ENCODE data around the gene SDHB. TPM values are rescaled to one million over a fixed set of nuclear protein-coding genes. Genes with fewer than 3 reads are reported as not detected.
A peak's percentile ranks its signal among the peaks of the same experiment; 100 is the strongest.

Gene SDHB
- total RNA-seq, 2 donors from 2014 or later = 82.9 to 137 TPM

- H3K36me3 Mint-ChIP-seq (ENCODE audit: low read depth) = no peaks in the 10 kb centered on the region
- H3K27ac Mint-ChIP-seq = no peak overlapping the region
- no peaks in the 10 kb centered on the region for H3K4me1 Mint-ChIP-seq
- no peak for ATAC-seq (replicated peaks)
- H3K4me3 Mint-ChIP-seq = no peak overlapping the region
- peaks cover 13% of the 10 kb centered on the region for H3K27me3 Mint-ChIP-seq
- no peaks in the 10 kb centered on the region for H3K9me3 Mint-ChIP-seq
Observed at GRCh38 chr1:17084787-17085186, 31.0 kb upstream of the SDHB start.

- Mint-ChIP-seq H3K36me3 (ENCODE audit: low read depth) (no peaks in the 10 kb centered on the region), H3K4me1 (no peaks in the 10 kb centered on the region), H3K27me3 (peaks cover 9% of the 10 kb centered on the region), H3K4me3 (no peak overlapping the region), H3K27ac (no peak overlapping the region), H3K9me3 (no peaks in the 10 kb centered on the region)
- ATAC-seq (replicated peaks) = no peak
Observed at GRCh38 chr1:17082761-17083160, 28.9 kb upstream of the SDHB start.

GRCh38 chr1:17081439-17081838 is 27.6 kb upstream of the SDHB start:
- ATAC-seq (replicated peaks) = no peak
- no peak overlapping the region for H3K4me3 Mint-ChIP-seq
- H3K36me3 Mint-ChIP-seq (ENCODE audit: low read depth) = no peaks in the 10 kb centered on the region
- peaks cover 8% of the 10 kb centered on the region for H3K27me3 Mint-ChIP-seq
- no peaks in the 10 kb centered on the region for H3K4me1 Mint-ChIP-seq
- no peak overlapping the region for H3K27ac Mint-ChIP-seq
- H3K9me3 Mint-ChIP-seq = no peaks in the 10 kb centered on the region

- ATAC-seq (replicated peaks) = no peak
- H3K4me1 Mint-ChIP-seq = no peaks in the 10 kb centered on the region
- no peaks in the 10 kb centered on the region for H3K36me3 Mint-ChIP-seq (ENCODE audit: low read depth)
- H3K27me3 Mint-ChIP-seq = peaks cover 8% of the 10 kb centered on the region
- no peak overlapping the region for H3K27ac Mint-ChIP-seq
- no peak overlapping the region for H3K4me3 Mint-ChIP-seq
- no peaks in the 10 kb centered on the region for H3K9me3 Mint-ChIP-seq
Observed at GRCh38 chr1:17080880-17081279, 27.0 kb upstream of the SDHB start.

GRCh38 chr1:17080085-17080759 is 26.4 kb upstream of the SDHB start:
- no peaks in the 10 kb centered on the region for H3K36me3 Mint-ChIP-seq (ENCODE audit: low read depth)
- no peak overlapping the region for H3K4me3 Mint-ChIP-seq
- no peak for ATAC-seq (replicated peaks)
- H3K4me1 Mint-ChIP-seq = no peaks in the 10 kb centered on the region
- H3K27me3 Mint-ChIP-seq = peaks cover 8% of the 10 kb centered on the region
- no peak overlapping the region for H3K27ac Mint-ChIP-seq
- no peaks in the 10 kb centered on the region for H3K9me3 Mint-ChIP-seq

GRCh38 chr1:17078991-17079868 is 25.4 kb upstream of the SDHB start:
- ATAC-seq (replicated peaks) = no peak
- Mint-ChIP-seq H3K36me3 (ENCODE audit: low read depth) (no peaks in the 10 kb centered on the region), H3K4me1 (no peaks in the 10 kb centered on the region), H3K27ac (no peak overlapping the region), H3K4me3 (no peak overlapping the region), H3K27me3 (no peaks in the 10 kb centered on the region), H3K9me3 (no peaks in the 10 kb centered on the region)

- H3K4me1 Mint-ChIP-seq = no peaks in the 10 kb centered on the region
- no peaks in the 10 kb centered on the region for H3K36me3 Mint-ChIP-seq (ENCODE audit: low read depth)
- H3K4me3 Mint-ChIP-seq = no peak overlapping the region
- H3K27me3 Mint-ChIP-seq = no peaks in the 10 kb centered on the region
- no peaks in the 10 kb centered on the region for H3K9me3 Mint-ChIP-seq
- H3K27ac Mint-ChIP-seq = no peak overlapping the region
- peak; percentile 46 for ATAC-seq (replicated peaks)
Observed at GRCh38 chr1:17075470-17076255, 21.8 kb upstream of the SDHB start.

- peaks cover 4% of the 10 kb centered on the region for H3K27me3 Mint-ChIP-seq
- no peak overlapping the region for H3K27ac Mint-ChIP-seq
- H3K4me3 Mint-ChIP-seq = no peak overlapping the region
- no peaks in the 10 kb centered on the region for H3K9me3 Mint-ChIP-seq
- ATAC-seq (replicated peaks) = no peak
- no peaks in the 10 kb centered on the region for H3K36me3 Mint-ChIP-seq (ENCODE audit: low read depth)
- H3K4me1 Mint-ChIP-seq = no peaks in the 10 kb centered on the region
Observed at GRCh38 chr1:17071794-17072193, 18.0 kb upstream of the SDHB start.

GRCh38 chr1:17070163-17070525 is 16.3 kb upstream of the SDHB start:
- no peak for ATAC-seq (replicated peaks)
- H3K9me3 Mint-ChIP-seq = no peaks in the 10 kb centered on the region
- H3K27me3 Mint-ChIP-seq = peaks cover 4% of the 10 kb centered on the region
- H3K36me3 Mint-ChIP-seq (ENCODE audit: low read depth) = no peaks in the 10 kb centered on the region
- H3K4me1 Mint-ChIP-seq = no peaks in the 10 kb centered on the region
- no peak overlapping the region for H3K27ac Mint-ChIP-seq
- no peak overlapping the region for H3K4me3 Mint-ChIP-seq

GRCh38 chr1:17069452-17070162 is 15.8 kb upstream of the SDHB start:
- Mint-ChIP-seq H3K27me3 (peaks cover 4% of the 10 kb centered on the region), H3K4me1 (no peaks in the 10 kb centered on the region), H3K27ac (no peak overlapping the region), H3K36me3 (ENCODE audit: low read depth) (no peaks in the 10 kb centered on the region), H3K4me3 (no peak overlapping the region), H3K9me3 (no peaks in the 10 kb centered on the region)
- no peak for ATAC-seq (replicated peaks)

- no peak overlapping the region for H3K4me3 Mint-ChIP-seq
- no peak overlapping the region for H3K27ac Mint-ChIP-seq
- H3K9me3 Mint-ChIP-seq = no peaks in the 10 kb centered on the region
- no peak for ATAC-seq (replicated peaks)
- peaks cover 4% of the 10 kb centered on the region for H3K27me3 Mint-ChIP-seq
- H3K4me1 Mint-ChIP-seq = no peaks in the 10 kb centered on the region
- no peaks in the 10 kb centered on the region for H3K36me3 Mint-ChIP-seq (ENCODE audit: low read depth)
Observed at GRCh38 chr1:17068789-17069188, 15.0 kb upstream of the SDHB start.

GRCh38 chr1:17067465-17068240 is 13.8 kb upstream of the SDHB start:
- ATAC-seq (replicated peaks) = no peak
- H3K36me3 Mint-ChIP-seq (ENCODE audit: low read depth) = no peaks in the 10 kb centered on the region

GRCh38 chr1:17067069-17067426 is 13.2 kb upstream of the SDHB start:
- Mint-ChIP-seq H3K27me3 (peaks cover 4% of the 10 kb centered on the region), H3K27ac (no peak overlapping the region), H3K36me3 (ENCODE audit: low read depth) (no peaks in the 10 kb centered on the region)

More at GRCh38 chr1:17067465-17068240, 13.8 kb upstream of the SDHB start:
- Mint-ChIP-seq H3K27me3 (peaks cover 4% of the 10 kb centered on the region), H3K27ac (no peak overlapping the region), H3K9me3 (no peaks in the 10 kb centered on the region), H3K4me1 (no peaks in the 10 kb centered on the region), H3K4me3 (no peak overlapping the region)

More at GRCh38 chr1:17067069-17067426, 13.2 kb upstream of the SDHB start:
- no peaks in the 10 kb centered on the region for H3K9me3 Mint-ChIP-seq
- ATAC-seq (replicated peaks) = no peak
- no peaks in the 10 kb centered on the region for H3K4me1 Mint-ChIP-seq
- no peak overlapping the region for H3K4me3 Mint-ChIP-seq
